ENCODE results near the gene RRAS.
A peak's percentile ranks its signal among the peaks of the same experiment; 100 is the strongest.

The RRAS gene

DNA sequence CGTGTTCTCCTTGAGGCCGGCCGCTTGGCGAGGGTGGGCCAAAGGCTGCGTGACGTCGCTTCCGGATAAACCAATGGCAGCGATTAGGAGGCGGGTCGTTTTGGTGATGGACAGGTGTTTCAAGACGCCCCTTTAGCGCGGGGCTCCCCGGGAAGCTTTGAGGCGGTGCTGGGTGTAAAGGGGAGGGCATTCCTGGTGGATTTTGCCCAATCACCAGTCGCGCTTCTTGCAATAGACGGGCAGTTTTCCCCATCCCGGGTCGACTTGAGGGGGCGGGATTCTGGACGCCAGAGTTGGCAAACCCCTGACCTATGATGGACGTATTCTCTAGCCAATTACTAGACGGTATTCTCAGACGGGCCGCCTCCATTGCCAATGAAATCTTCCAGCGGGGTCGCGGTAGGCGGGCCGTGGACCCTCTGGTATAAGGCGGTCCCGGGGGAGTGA, 36.9 kb upstream of the RRAS start:
- DNase-seq, result peak; percentile 100

DNA sequence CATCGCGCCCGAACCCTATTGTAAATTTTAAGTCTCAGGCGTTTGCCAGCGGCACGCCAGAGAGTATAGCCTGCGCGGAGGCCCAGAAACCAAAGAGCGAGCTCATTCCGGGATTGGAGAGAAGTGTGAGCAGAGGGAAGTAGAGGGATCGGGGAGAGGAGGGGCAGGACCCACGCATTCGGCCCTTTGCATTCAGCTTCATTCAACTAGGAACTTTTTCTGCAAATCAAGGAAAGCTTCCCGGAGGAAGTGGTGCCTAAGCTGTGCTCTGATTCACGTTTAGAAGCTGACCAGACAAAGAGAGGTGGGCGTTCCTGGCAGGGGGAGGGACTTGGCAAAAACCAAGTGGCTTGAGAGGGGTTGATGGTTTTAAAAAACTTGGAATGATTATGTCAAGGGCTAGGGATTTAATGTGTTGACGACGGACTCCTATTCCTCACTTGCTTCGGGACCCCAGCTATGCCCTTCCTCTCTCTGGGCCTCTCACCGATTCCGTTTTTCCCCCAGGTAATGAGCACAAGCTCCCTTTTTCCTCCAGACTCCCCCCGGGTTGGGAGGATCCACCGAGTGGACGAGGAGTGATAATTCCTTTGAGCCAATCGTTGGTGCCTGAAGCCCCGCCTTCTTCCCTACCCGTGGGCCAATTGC, 36.3 kb upstream of the RRAS start:
- no peak for DNase-seq

DNA sequence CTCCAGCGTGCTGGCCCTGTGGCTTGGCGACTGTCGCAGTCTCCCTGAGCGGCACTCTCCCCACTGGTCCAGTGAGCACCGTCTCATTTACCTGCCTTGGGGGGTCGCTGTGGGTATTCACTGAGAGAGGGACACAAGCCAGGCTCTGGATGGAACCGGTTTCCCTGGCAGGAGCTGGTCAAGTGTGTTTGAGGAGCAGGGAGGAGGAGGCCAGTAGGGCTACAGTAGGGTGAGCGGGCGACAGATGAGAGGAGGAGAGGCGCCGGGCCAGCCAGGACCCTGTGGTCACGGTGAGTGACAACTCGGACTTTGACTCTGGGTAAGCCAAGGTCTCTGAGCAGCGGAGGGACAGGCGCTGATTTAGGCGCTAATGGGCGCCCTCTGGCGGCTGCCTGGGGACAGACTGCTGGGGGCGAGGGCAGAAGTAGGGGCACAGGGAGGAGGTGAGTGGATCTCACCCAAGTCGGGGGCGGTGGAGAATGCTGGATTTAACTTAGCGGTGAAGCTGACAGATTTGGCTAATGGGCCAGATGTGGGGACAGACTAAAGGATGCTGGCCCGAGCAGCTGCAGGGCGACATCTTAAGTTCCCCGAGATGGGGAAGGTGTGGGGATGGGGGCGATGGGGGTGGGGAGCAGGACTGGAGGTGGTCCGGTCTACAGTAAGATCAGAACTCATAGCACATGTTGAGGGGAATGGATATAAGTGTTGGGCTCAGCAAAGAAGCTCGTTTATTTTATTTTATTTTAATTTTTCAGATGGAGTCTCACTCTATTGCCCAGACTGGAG, 32.4 kb upstream of the RRAS start:
- peak; percentile 79 to 82 for DNase-seq

DNA sequence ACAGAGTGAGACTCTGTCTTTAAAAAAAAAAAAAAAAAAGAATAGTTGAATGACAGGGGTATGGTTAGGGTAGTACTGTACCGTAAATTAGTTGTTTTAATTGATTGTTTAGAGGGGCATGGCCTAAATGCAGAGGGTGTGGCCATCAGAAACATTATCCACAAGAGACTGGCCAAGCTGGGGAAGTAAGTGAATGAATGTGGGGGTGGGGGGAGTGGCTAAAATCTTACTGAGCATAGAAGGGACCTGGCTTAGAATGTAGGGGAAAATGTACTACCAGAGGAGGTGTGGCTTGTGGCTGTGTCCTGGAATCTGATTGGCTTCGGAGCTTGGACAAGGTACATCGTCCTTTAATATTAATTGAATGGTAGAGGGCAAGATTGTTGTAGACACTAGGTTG, 29.6 kb upstream of the RRAS start:
- DNase-seq, result no peak

DNA sequence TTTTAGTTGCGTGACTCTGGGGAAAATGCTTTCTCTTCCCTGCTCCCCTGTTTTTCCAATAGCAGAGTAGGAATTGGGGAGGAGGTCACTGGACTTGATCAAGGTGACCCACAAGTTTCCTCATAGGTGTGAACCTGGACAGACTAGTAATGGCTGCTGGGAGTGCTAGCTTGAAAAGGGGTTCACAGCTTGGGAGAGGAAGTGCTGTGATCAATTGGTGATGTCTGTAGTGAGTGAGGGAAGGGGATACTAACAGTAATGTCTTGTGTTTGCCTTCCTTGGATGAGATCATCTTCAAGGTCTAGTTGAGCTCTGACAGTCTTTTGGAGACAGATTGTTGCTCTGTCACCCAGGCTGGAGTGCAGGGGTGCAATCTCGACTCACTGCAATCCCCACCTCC, 27.5 kb upstream of the RRAS start:
- no peak for DNase-seq

DNA sequence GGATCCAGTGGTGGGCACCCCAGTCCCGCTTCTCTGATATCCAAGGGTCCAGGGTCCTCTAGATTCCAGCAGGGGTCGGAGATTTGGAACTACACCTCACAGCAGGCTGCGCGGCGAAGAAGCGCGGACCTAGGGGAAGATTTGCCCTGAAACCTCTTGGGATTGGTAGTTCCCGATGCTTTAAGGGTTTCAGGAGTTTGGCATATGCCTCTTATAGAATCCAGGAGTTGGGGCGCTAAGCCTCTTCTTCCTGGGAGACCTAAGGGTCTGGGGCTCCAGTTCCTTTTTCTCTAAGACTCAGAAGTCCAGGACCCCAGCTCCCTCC, 26.1 kb upstream of the RRAS start:
- no peak for DNase-seq

DNA sequence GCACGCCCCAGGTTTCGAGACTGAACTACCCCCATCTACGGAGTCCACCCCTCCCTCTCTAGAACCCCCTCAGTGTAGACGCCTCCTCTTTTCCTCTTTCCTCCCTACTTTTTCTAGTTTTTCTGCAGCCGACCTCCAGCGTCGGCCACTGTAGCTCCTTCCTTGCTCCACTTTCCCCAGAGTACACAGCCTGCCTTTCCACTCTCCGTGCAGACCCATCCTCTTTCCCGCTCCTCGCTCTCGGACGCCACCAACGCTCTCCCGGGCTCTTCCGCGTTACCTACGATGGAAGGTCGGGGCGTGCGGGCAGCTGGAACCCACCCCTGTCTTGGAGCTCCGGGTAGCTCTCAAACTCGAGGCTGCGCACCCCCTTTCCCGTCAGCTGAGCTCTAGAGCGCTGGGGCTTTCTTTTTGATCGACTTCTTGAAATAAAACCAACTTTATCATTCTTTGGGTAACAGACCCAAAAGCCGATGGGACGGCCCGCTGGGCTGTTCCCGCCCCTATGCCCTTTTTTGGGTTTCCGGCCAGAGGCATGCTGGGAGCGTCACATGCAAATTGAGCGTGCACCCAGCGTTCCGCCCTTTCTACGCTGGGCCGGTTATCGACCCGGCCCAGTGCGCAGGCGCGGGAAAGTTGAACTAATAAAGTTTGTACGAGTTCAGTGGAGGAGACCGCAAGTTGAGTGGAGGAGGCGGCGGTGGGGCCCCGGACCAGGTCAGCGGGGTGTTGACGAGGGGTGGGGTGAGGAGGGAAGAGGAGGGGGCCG, 25.6 kb upstream of the RRAS start, which contains the start of the genes BCL2L12 and IRF3:
Gene BCL2L12, plus strand, starts transcription at position 583 of the 769 bp plus-strand sequence. CDS start 760 bp downstream, outside the sequence.
Gene IRF3, minus strand, starts transcription at position 507 of the 769 bp plus-strand sequence. CDS start 1,019 bp downstream, outside the sequence.
- DNase-seq, result peak; percentile 98 to 99

DNA sequence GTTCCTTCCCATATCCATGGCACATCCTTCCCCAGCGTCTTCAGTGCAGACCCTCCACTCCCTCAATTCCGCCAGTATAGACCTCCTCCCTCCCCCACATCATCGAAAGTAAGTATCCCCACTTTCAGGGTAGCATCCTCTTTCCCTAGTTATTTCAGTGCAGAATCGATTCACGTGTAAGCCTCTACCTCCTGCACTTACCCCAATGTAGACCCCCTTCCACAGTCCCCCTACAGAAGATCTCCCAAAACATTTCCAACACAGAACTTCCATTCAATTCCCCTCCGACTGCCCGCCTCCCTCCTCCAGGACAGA, 25.1 kb upstream of the RRAS start:
- DNase-seq, result no peak

DNA sequence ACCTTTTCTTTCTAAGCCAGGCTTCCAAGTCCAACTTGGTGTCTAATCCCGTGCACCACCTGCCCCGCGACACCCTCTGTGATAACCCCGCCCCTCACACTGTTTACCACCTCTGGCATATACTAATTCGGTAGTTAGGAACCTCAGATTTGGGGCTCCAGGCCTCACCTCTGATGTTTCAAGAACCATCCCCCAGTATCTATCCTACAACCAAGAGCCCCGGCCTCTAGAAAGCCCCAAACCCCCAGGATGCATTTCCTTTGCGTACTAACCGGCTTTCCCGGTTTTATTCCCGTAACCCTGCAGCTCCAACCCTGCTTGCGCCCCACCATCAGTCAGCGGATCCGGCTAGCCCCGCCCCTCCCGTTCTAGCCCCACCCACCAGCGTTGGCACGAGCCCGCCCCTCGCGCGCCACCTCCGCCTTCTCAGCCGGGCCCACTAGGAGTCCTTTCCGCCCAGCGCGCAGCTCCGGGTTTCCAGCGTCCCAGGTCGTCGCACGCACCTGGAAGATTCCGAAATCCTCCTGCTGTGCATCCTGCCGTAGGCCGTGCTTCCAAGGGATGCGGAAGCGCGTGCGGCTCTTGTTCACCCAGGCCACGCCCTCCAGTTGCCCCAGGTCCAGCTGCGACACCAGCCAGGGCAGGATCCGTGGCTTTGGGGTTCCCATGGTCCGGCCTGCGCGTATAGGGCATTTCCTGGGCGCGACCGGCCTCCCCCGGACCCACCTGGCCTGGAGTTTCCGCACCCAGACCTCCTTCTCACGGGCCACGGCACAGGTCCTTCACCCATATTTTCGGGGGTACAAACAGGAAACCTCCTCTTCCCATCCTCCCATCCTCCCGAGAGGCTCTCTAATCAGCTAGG, 24.5 kb upstream of the RRAS start:
- DNase-seq, result peak; percentile 83 to 90

DNA sequence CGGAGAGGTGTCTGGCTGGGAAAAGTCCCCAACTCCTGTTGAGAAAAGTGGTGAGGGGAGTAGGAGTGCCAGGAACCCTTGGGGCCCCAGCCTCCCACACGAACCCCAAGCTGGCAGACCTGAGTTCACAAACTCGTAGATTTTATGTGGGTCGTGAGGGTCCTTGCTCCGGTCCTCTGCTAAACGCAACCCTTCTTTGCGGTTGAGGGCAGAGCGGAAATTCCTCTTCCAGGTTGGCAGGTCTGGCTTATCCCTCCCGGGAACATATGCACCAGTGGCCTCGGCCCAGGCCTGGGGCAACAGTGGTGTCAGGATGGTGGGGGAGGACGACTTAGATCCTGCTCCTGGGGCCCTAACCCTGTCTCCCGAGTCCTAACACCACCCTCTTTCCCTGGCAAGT, 23.3 kb upstream of the RRAS start:
- no peak for DNase-seq

DNA sequence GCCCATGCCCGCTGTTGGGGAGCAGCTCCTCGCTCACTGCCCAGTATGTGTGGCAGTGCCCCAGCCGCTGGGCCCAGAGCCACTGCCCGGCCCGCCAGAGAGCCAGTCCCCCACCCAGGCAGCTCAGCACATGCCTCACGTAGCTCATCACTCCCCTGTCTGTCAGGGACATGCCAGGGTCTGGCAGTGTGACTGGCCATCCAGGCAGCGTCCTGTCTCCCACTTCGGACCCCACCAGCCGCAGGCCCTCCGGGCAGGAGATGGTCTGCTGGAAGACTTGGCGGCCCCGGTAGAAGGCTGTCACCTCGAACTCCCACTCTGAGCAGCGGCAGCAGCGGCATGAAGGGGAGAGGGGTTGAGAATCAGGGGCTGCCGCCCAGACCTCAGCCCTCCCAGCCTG, 22.1 kb upstream of the RRAS start:
- DNase-seq, result no peak

DNA sequence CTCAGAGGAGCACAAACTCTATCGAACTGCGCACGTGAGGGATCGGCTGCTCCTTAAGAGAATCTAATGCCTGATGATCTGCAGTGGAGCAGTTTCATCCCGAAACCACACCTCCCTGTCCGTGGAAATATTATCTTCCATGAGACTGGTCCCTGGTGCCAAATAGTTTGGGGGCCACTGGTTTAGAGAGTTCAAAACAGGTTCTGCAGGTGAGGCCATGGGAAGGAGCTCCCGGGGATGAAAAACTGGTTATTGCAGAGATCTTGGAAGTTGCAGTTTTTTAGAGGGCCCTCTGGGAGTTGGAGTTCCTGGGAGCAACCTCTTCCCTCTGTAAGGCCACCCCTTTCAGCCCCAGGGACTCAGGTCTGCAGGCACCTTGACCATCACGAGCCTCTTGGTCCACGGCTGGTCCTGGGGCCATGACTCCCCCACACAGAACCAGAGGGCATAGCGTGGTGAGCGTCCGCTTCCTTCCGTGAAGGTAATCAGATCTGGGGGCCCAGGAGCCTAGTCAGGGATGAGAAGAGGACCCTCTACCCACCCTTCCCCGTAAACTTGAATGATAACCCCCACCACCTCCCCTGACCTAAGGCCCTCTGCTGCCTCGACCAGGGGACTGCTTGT, 20.5 kb upstream of the RRAS start:
- no peak for DNase-seq

DNA sequence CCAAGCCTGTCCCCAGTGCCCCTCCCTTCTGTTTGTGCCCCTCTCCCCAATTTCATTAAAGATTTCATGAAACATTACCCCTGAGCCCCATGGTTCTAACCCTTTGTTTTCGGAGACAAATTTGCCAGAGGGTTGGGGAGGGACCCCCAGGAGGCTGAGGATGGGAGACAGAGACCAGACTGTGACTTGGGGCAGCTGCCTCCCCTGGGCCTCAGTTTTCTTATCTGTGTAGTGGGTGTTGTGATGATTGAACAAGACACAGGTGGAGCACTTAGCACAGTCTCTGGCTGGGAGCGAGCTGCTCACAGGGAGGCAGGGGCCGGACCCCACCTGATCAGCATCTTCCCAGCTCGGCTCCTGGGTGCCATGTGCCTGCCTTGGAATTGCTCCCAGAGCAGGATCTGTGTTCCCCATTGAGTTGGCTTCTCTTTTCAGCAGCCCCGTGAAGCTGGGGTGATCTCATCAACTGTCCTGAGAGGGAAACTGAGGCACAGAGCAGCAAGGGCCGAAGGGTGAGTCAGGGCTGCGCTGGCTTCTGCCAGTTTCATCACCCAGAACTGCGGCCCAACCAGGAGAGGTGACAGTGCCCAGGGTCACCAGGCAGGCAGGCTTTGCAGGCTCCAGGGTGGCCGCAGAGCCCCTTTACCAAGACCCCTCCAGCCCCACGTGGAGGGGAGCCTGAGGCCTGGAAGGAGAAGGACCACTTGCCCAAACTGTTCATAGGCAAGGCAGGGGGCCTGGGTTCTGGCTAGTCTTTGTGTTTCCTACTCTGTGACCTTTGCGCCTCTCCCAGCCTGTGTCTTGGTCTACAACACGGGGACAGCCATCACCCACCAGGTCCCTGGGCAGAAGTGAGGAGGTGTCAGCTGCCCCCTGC, 18.9 kb upstream of the RRAS start:
- no peak for DNase-seq

DNA sequence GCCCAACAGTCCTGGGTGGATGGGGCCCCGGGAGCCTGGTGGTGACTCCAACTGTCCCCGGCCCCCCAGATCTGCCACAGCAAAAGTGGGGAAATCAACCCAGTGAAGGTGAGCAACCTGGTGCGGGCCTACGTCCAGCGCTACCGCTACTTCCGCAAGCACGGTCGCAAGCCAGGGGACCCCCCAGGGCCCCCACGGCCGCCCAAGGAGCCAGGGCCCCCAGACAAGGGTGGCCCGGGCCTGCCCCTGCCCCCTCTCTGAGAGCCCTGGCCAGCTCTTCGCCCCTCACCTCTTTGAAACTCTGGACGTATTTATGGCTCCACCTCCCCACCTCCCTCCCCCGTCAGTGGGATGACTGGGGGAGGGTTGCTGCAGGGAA, 18.2 kb upstream of the RRAS start:
- DNase-seq, result no peak

DNA sequence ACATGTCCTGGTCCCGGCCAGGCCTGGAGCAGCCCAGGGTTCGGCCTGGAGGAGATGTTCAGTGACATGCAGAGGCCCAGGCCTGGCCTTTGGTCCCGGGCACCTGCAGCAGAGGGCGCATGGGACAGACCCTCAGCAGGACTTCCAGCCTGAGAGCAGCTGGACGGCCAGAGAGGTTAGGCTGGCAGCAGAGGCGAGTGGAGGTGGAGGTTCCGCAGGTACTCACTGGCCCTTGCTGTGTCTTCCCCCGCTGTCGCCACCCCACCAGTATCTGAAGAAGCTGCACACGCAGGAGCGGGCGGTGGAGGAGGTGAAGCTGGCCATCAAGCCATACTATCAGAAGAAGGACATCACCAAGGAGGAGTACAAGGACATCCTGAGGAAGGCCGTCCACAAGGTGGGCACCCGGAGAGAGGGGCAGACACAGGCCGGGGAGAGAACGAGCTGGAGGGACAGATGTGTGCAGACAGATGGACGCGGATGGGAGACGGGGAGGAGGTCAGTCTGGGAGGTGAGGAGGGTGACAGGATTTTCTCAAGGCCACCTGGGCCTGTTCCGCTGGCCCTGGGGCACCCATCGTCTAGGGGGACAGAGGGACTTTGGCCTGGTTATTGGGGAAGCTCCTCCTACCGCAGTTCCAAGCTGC, 17.7 kb upstream of the RRAS start:
- DNase-seq, result no peak

DNA sequence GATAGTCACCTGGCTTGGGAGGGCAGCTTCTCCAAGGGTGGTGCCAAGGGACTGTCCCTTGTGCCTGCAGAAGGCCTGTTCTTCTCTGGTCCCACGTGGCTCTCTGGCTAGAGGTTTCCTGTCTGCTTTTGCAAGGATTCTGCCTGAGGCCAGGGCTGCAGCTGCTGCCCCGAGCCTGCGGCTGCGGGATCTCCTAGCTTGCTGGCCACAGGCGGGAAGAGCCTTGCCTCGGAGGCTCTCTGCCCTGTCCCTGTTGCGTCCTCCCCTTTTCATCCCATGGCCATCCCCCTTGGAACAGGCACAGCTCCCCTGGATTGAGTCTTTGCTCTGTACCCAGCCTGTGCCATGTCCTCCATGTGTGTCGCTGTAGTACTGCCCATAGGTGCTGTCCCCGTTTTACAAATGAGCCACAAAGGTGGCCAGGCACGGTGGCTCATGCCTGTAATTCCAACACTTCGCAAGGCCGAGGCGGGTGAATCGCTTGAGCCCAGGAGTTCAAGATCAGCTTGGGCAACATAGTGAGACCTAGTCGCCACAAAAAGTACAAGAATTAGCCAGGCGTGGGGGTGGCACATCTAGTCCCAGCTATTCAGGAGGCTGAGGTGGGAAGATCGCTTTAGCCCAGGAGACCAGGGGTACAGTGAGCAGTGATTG, 16.6 kb upstream of the RRAS start:
- DNase-seq, result no peak

DNA sequence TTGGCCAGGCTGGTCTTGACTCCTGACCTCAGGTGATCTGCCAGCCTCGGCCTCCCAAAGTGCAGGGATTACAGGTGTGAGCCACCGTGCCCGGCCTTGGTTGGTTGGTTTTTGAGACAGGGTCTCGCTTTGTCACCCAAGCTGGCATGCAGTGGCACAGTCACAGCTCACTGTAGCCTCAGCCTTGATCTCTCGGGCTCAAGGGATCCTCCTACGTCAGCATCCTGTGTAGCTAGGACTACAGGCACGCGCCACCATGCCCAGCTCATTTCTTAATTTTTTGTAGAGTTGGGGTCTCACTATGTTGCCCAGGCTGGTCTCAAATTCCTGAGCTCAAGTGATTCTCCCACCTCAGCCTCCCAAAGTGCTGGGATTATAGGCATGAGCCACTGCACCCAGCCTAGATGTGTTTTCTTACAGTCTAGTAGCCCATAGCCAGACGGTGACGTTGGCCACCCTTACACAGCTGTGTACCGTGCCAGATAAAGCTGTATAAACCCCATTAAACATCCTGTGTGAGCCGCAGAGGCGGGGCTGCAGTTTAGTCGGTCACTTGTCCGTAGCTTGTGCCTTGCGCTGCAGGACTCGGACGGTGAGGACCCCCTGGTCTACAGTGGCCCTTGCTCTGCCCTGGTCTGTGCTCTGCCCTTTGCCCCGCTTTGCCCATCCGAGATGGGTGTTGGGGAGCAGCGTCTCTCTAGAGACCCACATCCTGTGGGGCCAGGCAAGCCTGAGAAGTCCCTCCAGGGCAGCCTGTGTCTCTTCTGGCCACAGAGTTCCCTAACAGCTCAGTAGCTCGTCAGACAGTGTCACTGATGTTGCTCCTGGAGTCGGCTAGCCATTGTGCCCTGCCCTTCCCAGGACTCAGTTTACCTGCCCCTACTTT, 15.9 kb upstream of the RRAS start:
- DNase-seq, result no peak

DNA sequence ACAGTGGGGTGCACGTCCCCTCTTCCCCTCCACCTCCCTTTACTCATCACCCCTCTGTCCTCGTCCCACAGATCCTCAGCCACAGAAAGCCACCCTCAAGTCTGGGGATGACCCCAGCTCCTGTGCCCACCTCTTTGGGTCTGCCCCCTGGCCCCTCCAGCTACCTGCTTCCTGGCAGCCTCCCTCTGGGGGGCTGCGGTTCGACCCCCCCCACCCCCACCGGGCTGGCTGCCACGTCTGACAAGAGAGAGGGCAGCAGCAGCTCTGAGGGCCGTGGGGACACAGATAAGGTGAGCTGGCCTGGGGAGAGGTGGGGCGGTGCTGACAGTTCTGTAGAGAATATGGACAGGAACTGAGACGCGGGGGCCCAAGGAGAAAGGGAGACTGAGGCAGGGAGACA, 14.6 kb upstream of the RRAS start:
- no peak for DNase-seq

DNA sequence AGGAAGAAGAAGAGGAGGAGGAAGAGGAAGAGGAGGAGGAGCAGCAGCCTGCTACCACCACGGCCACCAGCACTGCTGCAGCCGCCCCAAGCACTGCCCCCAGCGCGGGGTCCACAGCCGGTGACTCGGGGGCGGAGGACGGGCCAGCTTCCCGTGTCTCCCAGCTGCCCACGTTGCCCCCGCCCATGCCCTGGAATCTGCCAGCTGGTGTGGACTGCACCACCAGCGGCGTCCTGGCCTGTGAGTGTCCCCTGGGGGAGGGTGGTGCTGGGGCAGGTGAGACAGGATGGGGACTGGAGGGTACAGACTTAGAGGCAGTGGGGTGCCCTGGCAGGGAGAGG, 13.5 kb upstream of the RRAS start:
- no peak for DNase-seq
